ENCODE measurements around the gene NUP62CL.
A peak's percentile ranks its signal among the peaks of the same experiment; 100 is the strongest.
"Not testable (repeated sequence)": the region's sequence is repeated elsewhere in the genome, so short reads cannot be mapped to it uniquely, and the experiment has no call there.

Gene NUP62CL

DNA sequence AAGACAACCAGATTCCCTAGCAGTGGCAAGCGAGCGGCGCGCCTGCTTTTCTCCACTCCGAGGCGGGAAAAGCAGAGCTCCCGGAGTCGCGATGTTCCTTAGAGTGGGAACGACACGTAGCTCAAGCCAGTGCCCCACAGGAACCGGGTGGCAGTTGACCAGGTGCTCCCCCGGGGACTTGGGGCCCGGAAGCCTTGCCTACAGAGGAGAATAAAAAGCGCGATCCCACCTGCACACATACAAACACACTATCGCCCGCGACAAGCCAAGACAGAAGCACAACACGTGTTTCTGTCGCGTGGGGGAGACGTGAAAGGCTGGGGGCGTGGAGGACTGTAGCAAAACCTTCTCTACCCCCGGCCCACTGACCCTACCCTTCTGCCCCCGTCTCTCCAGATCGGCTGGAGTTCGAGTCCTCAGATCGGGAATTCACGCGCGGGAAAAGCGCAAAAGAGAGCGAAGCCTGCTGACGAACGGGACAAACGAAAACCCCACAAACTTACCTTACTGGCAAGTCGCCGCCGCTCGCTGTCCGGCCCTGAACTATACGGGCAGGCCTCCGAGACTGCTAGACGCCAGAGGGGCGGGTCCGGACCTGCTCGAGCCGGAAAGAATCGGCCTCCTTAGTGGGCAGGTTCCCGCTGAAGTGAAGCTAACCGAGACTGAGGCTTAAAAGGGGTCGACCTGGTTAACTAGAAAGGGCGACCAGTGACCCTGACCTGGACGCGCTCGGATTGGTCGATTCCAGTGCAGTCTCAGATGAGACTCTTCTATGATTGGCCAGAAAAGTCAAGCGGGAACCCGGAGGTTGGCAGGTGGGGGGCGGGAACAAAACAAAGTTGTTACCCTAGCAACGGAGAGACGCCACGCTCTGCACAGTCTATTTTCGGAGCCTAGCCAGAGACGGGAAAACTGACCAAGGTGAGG lies at the start of gene NUP62CL, which contains the start of gene DNAAF6:
TSS of gene NUP62CL (minus strand) at position 664 of the 927 bp plus-strand sequence. CDS start 31,287 bp downstream, outside the sequence.
TSS of gene DNAAF6 (plus strand) at position 842 of the 927 bp plus-strand sequence. CDS start 6,265 bp downstream, outside the sequence.
- peak; percentile 10 for DNase-seq (ENCODE audit: low spot score)

DNA sequence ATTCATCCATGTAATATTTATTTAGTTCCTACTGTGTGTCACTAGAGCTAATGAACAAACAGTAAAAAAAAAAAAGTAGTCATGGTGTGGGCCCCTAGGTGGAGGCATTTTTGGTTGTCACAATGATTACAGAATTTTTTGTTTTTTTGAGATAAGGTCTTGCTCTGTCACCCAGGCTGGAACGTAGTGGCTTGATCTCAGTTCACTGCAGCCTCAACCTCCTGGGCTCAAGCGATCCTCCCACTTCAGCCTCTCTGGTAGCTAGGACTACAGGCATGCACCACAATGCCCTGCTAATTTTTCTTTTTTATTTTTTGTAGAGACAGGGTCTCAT lies 22.2 kb upstream of the NUP62CL start:
- DNase-seq (ENCODE audit: low spot score), result no peak

DNA sequence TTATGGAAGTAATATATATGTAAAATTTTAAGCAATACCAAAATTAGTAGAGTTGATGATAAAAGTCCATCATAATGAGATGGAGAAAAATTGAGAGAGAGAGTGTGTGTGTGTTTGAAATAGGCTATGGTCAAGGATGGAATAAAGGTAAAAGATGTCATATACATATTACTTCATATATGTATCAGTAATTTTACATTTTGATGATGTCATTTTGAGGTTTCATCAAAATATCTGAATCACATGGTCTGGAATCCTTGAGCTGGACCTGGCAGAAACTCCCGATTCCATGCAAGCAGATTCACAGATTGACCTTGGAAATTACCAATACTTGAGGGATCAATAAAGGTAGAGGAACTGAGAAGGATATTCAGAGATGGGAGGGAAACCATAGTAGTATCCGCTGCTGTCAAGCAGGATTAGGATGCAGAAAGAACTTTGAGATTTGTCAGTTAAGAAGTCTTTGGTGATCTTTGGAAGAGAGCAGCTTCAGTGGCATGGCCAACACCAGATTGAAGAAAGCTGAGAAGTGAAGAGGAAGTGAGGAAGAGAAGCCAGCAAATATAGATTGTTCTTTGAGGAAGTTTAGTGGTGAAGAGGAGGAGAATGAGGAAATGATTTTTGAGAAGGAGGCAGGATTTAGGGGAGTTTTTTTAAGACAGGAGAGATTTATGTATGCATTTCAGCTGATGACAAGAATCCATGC lies 21.7 kb upstream of the NUP62CL start:
- no peak for DNase-seq (ENCODE audit: low spot score)

DNA sequence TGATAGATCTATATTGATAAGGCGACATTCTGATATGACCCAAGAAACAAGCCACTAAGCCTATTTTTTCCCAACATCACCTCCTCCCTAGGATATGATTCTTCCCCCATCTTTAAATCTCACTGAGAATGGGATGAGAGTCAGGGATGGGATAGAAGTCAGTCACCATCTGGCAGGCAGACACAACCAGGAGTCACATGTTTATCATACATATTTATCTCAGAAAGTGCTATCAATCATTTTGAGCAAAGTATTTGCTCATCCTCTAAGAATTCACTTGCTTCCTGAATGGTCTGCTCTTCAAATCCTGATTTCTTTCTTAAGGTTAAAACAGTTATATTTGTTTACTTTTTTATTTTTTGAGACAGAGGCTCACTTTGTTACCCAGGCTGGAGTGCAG lies 20.5 kb upstream of the NUP62CL start:
- no peak for DNase-seq (ENCODE audit: low spot score)

- DNase-seq (ENCODE audit: low spot score), result no peak
Observed at GRCh38 chrX:107213477-107213876, 7.2 kb upstream of the NUP62CL start.

DNA sequence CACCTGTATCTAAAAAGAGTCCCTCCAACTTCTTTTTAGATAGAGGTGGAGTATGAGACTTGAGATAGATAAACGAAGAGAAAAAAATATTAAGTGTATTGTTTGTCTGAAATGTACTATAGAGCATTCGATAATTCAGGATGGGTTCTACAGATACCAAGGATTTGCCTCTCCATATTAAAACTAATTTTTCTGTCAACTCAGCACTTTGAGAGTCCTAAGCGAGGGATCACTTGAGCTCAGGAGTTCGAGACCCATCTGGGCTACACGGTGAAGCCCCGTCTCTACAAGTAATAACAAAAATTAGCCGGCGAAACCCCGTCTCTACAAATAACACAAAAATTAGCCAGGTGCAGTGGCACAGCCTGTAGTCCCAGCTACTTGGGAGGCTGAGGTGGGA lies 1.7 kb upstream of the NUP62CL start:
- DNase-seq (ENCODE audit: low spot score), result no peak

DNA sequence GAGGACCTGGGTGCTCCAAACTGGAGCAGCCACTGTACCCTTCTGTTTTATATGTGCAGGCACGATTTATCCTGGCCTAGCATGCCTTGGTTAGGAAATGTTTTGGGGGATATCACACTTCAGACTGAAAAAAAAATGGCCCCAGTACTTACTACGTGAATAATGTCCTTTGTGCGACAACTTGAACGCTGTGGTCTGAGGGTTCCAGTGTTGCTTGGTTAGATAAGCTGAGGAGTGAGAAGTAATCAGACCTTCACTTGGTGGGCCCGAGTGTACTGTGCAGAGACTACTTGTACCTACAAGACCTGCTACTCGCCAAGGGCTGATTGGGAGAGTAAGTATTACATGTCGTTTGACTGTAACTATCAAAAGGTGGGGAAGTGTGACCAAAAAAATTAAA lies 856 bp upstream of the NUP62CL start:
- DNase-seq (ENCODE audit: low spot score), result no peak

DNA sequence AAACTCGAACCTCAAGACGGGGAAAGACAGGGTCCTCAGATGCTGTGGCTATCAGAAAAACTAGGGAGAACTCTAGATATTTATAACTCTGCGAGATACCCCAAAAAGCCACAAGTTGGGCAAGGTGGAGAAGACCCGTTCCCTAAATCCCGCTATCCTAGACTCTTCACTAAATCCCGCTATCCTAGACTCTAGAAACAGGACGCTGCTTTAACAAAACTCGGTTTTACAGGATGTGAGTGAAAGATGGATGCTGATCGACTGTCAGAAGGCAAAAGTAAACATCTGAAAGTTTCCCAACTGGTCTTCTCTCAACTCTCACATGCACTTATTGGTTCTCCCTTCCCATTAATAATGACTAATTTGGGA lies 448 bp upstream of the NUP62CL start:
- DNase-seq (ENCODE audit: low spot score), result no peak

DNA sequence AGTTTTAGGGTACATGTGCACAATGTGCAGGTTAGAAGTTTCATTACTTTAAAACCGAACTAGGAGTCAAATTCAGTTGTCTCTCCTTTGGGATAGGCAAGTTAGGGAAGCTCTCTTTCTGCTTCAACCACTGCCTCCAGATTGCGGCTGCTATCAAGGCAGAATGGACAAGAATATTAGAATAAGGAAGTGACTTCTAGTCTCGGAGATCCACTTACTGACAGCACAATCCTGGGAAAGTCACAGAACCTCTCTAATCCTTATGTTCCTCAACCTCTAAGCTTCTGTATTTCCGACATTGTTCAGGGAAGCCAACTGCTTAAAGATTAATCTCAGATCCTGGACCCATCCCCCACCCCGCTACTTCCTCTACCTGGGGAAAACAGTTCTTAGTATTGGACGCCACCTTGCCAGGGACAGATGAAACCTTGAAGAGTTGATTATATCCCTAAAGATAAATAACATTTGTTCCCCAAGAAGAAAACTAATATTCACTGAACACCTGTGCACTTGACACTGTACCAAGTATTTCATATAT lies 2.1 kb downstream of the NUP62CL start:
- DNase-seq (ENCODE audit: low spot score), result no peak

GRCh38 chrX:107199491-107199890 lies 6.7 kb downstream of the NUP62CL start:
- DNase-seq (ENCODE audit: low spot score), result no peak

DNA sequence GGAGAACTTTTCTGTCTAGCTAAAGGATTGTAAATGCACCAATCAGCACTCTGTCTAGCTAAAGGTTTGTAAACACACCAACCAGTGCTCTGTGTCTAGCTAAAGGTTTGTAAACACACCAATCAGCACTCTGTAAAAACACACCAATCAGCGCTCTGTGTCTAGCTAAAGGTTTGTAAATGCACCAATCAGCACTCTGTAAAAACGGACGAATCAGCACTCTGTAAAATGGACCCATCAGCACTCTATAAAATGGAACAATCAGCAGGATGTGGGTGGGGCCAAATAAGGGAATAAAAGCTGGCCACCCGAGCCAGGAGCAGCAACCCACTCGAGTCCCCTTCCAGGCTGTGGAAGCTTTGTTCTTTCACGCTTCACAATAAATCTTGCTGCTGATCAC lies 8.2 kb downstream of the NUP62CL start:
- not testable (repeated sequence) for DNase-seq (ENCODE audit: low spot score)

GRCh38 chrX:107197319-107197718 lies 8.9 kb downstream of the NUP62CL start:
- DNase-seq (ENCODE audit: low spot score), result no peak

GRCh38 chrX:107171369-107172102 lies 34.7 kb downstream of the NUP62CL start:
- DNase-seq (ENCODE audit: low spot score), result no peak

DNA sequence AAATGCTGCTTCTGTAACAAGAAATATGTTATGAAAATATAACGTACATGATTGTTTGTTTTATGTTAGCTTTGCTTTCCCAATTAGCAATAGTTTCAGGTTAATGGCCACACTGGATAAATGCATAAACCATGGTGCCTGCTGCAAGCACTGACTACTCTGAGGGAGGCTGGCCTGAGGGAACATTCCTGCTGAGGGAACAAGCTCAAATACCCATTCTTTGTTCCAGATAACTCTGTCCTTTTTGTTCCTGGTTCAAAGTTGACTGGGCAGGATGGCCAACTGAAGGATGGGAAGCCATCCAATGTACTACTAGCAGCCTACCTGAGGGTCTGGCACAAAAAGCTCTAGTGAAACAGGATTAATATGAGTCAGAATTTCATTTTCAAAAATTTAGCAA lies 37.5 kb downstream of the NUP62CL start:
- DNase-seq (ENCODE audit: low spot score), result no peak

- DNase-seq (ENCODE audit: low spot score), result no peak
Observed at GRCh38 chrX:107168257-107168656, 38.0 kb downstream of the NUP62CL start.

DNA sequence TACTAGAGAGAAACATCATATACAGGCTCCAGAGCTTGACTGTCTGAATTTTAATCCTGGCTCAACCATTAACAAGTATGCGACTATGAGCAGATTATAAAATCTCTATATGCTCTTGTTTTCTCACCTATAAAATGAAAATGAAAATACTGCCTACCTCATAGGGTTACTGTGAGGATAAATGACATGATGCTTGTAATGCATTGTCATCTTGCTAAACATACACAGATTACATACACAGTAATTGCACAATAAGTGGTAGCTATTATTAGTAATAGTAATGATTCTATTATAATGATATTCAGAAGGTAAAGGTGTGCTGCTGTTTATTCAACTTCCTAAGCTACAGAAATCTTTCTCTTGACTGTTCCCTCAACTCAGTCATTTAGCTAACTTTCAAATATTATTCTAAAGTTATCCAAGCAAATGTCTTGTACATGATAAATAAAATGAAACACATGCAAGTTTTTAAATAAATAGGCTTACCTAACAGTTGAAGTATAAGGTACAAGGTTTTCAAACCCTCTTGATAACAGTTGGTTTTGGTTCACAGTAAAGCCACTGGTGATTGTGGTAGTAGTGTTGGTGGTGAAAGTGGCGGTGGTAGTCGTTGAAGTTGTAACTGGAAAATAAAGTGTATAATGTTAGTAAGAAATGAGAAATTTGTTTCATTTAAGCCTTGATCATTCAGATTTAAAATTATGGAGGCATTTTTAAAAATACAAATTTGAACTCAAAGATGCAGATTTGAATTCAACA lies 38.9 kb downstream of the NUP62CL start:
- no peak for DNase-seq (ENCODE audit: low spot score)

DNA sequence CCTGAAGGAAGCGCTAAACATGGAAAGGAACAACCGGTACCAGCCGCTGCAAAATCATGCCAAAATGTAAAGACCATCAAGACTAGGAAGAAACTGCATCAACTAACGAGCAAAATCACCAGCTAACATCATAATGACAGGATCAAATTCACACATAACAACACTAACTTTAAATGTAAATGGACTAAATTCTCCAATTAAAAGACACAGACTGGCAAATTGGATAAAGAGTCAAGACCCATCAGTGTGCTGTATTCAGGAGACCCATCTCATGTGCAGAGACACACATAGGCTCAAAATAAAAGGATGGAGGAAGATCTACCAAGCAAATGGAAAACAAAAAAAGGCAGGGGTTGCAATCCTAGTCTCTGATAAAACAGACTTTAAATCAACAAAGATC lies 48.6 kb downstream of the NUP62CL start:
- not testable (repeated sequence) for DNase-seq (ENCODE audit: low spot score)

DNA sequence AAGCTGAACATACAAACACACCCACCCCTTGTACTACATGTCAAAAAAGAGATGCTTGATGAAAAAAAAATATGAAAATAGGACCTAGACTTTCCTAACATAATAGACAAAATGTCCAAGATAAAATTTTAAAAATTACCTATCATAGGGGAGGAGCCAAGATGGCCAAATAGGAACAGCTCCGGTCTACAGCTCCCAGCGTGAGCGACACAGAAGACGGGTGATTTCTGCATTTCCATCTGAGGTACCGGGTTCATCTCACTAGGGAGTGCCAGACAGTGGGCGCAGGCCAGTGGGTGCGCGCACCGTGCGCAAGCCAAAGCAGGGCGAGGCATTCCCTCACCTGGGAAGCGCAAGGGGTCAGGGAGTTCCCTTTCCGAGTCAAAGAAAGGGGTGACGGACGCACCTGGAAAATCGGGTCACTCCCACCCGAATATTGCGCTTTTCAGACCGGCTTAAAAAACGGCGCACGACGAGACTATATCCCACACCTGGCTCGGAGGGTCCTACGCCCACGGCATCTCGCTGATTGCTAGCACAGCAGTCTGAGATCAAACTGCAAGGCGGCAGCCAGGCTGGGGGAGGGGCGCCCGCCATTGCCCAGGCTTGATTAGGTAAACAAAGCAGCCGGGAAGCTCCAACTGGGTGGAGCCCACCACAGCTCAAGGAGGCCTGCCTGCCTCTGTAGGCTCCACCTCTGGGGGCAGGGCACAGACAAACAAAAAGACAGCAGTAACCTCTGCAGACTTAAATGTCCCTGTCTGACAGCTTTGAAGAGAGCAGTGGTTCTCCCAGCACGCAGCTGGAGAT lies 50.4 kb downstream of the NUP62CL start:
- not testable (repeated sequence) for DNase-seq (ENCODE audit: low spot score)

GRCh38 chrX:107154787-107155620 lies 51.2 kb downstream of the NUP62CL start:
- no peak for DNase-seq (ENCODE audit: low spot score)

- no peak for DNase-seq (ENCODE audit: low spot score)
Observed at GRCh38 chrX:107153005-107153404, 53.2 kb downstream of the NUP62CL start.
